ENCODE data around the gene ABHD2.

- no peak for TF ChIP-seq CTCF (conservative IDR thresholded peaks at IDR 0.05; ENCODE audit: low read length)
- TF ChIP-seq EZH2phosphoT487 (IDR thresholded peaks at IDR 0.05; ENCODE audit: borderline replicate concordance, low read depth, low read length), result no peak
Observed at GRCh38 chr15:89125088-89125826, 37.0 kb downstream of the ABHD2 start.

Measured in OCI-LY7 (cell line).